Activated CD4-positive, alpha-beta T cell treated with anti-CD3 and anti-CD28 coated beads, Interleukin-2, amount 10 ng/mL, durations not matched to agents 24 days and 14 days (primary cell): ENCODE results near the gene SP5. TPM values are rescaled to one million over a fixed set of nuclear protein-coding genes. Genes with fewer than 3 reads are reported as not detected.

Source experiments
- DNase-seq: peaks from one replicate; pipeline ENCODE4 v3.0.0; 2022
- H3K27ac Mint-ChIP-seq: one replicate; pipeline ENCODE4 v1.8.0; 2022; ENCODE audit warnings: mild to moderate bottlenecking, mixed read lengths
- H3K27me3 Mint-ChIP-seq: one replicate; pipeline ENCODE4 v1.8.0; 2022; ENCODE audit warnings: mixed read lengths
- H3K36me3 Mint-ChIP-seq: one replicate; pipeline ENCODE4 v1.8.0; 2022; ENCODE audit warnings: low read depth, mild to moderate bottlenecking, mixed read lengths
- H3K4me1 Mint-ChIP-seq: one replicate; pipeline ENCODE4 v1.8.0; 2021; ENCODE audit warnings: mixed read lengths
- H3K4me3 Mint-ChIP-seq: one replicate; pipeline ENCODE4 v1.8.0; 2022; ENCODE audit warnings: mild to moderate bottlenecking, moderate library complexity, mixed read lengths
- H3K9me3 Mint-ChIP-seq: one replicate; pipeline ENCODE4 v1.8.0; 2021; ENCODE audit warnings: mixed read lengths
- intact Hi-C: fragments of 100-400 bp; cut with micrococcal nuclease; formaldehyde crosslinking; loops from one replicate; pipeline ENCODE4 v1.15.1; 2023
- total RNA-seq: library from RNA; stranded (reverse); gene quantifications from 2 replicates; pipeline ENCODE4 v1.2.3, GENCODE V29; 2022

Gene SP5
- total RNA-seq, 1 donor from 2014 or later: 0.09 TPM

DNA sequence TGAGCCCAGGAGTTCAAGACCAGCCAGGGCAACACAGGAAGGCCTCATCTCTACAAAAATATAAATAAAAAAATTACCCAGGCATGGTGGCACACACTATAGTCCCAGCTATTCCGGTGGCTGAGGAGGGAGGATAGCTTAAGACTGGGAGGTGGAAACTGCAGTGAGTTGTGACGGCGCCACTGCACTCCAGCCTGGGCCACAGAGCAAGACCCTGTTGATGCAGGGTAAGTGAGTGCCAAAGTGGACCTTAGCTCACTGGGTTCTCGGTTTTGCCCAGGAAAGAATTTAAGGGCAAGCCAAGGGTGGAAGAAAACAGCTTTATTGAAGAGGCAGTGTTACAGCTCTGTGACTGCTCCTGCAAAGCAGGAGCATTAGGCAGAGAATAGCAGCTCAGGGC is 48.1 kb downstream of the SP5 start:
- no peaks in the 10 kb centered on the region for H3K36me3 Mint-ChIP-seq
- DNase-seq: no peak
- H3K4me3 Mint-ChIP-seq: no peak overlapping the region
- no peaks in the 10 kb centered on the region for H3K4me1 Mint-ChIP-seq
- intact Hi-C loops: no loop called here
- peaks cover 7% of the 10 kb centered on the region for H3K27me3 Mint-ChIP-seq
- H3K9me3 Mint-ChIP-seq: no peaks in the 10 kb centered on the region
- no peak overlapping the region for H3K27ac Mint-ChIP-seq

DNA sequence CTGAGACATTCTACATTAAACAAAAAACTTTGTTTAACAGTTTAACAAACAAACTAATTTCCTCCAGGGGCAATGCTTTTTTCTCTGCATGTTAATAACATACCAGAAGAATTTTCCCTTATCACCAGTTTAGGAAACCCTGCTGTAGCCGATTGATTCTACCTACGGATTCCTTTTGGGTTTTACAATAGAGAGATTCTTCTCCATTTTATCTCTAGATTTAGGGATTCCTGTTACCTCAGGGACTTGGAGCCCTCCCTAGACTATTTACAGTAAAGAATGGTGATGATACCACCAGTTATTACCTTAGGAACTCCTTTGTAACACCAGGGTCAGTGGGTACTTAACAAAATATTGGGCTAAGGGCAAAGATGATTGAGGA is 49.7 kb downstream of the SP5 start:
- Mint-ChIP-seq H3K27ac (no peak overlapping the region), H3K9me3 (no peaks in the 10 kb centered on the region), H3K4me1 (no peaks in the 10 kb centered on the region), H3K36me3 (no peaks in the 10 kb centered on the region), H3K27me3 (peaks cover 7% of the 10 kb centered on the region), H3K4me3 (no peak overlapping the region)
- DNase-seq: no peak
- intact Hi-C loops: no loop called here

DNA sequence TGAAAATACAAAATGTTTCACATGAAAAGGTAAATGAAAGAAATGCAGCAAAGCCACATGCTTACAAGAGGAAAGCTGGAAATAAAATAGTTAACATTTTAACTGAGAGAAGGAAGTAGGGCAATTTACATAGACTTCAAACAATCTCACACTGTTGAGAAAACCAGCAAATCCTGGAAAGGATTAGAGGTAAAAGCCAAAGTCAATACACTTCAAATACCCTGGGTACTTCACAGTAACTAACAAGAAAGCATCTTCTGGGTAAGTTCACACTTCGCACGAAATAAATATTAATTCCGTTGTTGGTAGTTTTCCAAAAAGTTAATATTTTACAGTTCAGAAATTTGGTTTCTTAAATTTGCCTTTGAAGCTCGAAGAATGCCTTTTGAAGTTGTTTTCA is 51.6 kb downstream of the SP5 start:
- Mint-ChIP-seq H3K27me3 (peaks cover 8% of the 10 kb centered on the region), H3K4me3 (no peak overlapping the region), H3K27ac (no peak overlapping the region), H3K36me3 (no peaks in the 10 kb centered on the region), H3K9me3 (no peaks in the 10 kb centered on the region), H3K4me1 (peaks cover 5% of the 10 kb centered on the region)
- DNase-seq: no peak
- intact Hi-C loops: no loop called here

Other genes starting within 250 kb of the SP5 start
- gene ERICH2, start 55.0 kb downstream of the SP5 start, total RNA-seq: not detected in 2 replicates
- 10.8 and 13.3 TPM in 2 replicates for gene GAD1, start 101.5 kb downstream of the SP5 start, total RNA-seq
- gene GORASP2, start 213.9 kb downstream of the SP5 start, total RNA-seq: 93.0 and 96.7 TPM in 2 replicates